Spleen (tissue), 11 donors: ENCODE results near the gene CYB5D1. TPM values are rescaled to one million over a fixed set of nuclear protein-coding genes. Genes with fewer than 3 reads are reported as not detected.

Experiments
- DNase-seq: peaks from one replicate; pipeline ENCODE4 v3.0.0-alpha.2; 2020
- H3K27ac ChIP-seq, 8 donors: fragments of 200-600 bp; sonication (generic) in 7 of 8; 1 replicate in 4 of 8; 2 replicates in 4 of 8; pipeline versions ENCODE4 v1.5.0 to v1.8.0; 2016 to 2021; ENCODE audit warnings: inconsistent platforms in 4 of 8, mild to moderate bottlenecking in 4 of 8, moderate library complexity in 1 of 8
- H3K27me3 ChIP-seq, 7 donors: fragments of 200-600 bp; sonication (generic) in 6 of 7; replicated peaks in 1 of 7; 1 replicate in 4 of 7; 2 replicates in 3 of 7; pipeline versions ENCODE4 v1.5.0 to v1.8.0; 2016 to 2021; ENCODE audit warnings: inconsistent platforms in 3 of 7, mild to moderate bottlenecking in 1 of 7
- H3K36me3 ChIP-seq, 6 donors: fragments of 200-600 bp; sonication (generic) in 5 of 6; 1 replicate in 4 of 6; 2 replicates in 2 of 6; pipeline versions ENCODE4 v1.5.0 to v1.8.0; 2016 to 2021; ENCODE audit warnings: inconsistent platforms in 2 of 6
- H3K4me1 ChIP-seq, 6 donors: fragments of 200-600 bp; sonication (generic) in 5 of 6; 1 replicate in 3 of 6; 2 replicates in 3 of 6; pipeline versions ENCODE4 v1.5.0 to v1.8.0; 2016 to 2021; ENCODE audit warnings: inconsistent platforms in 3 of 6
- H3K4me3 ChIP-seq, 8 donors: fragments of 200-600 bp; sonication (generic) in 7 of 8; 1 replicate in 4 of 8; 2 replicates in 4 of 8; pipeline versions ENCODE4 v1.5.0 to v1.8.0; 2016 to 2021; ENCODE audit warnings: inconsistent platforms in 4 of 8, mild to moderate bottlenecking in 4 of 8, moderate library complexity in 2 of 8
- H3K9me3 ChIP-seq, 8 donors: fragments of 200-600 bp; sonication (generic) in 7 of 8; 1 replicate in 4 of 8; 2 replicates in 4 of 8; pipeline versions ENCODE4 v1.5.0 to v1.8.0; 2016 to 2021; ENCODE audit warnings: inconsistent platforms in 4 of 8
- CTCF ChIP-seq, 11 experiments: fragments of 200-600 bp in 7 of 11; fragments of 450-650 bp in 4 of 11; sonication (generic) in 4 of 11; IDR thresholded peaks in 8 of 11; conservative IDR thresholded peaks in 3 of 11; 1 replicate in 7 of 11; 2 replicates in 4 of 11; pipeline versions ENCODE4 v1.4.0 to v1.8.0; 2016 to 2021; ENCODE audit warnings: antibody characterized with exemption in 11 of 11, inconsistent platforms in 4 of 11, mild to moderate bottlenecking in 1 of 11
- POLR2A ChIP-seq, 3 donors: fragments of 450-650 bp; IDR thresholded peaks; one replicate each; pipeline ENCODE4 v1.5.1; 2017; ENCODE audit warnings: antibody characterized with exemption in 3 of 3, mild to moderate bottlenecking in 1 of 3
- POLR2AphosphoS5 ChIP-seq, 3 donors: sonication (generic); formaldehyde crosslinking; IDR thresholded peaks; one replicate each; pipeline ENCODE4 v1.5.1; 2017; ENCODE audit warnings: antibody characterized with exemption in 3 of 3
- WGBS, 5 donors: extraction: QIAGEN DNeasy Blood & Tissue Kit in 3 of 5; methylation state at CpG; one replicate each; pipeline versions ENCODE4 v1.1.5 to v1.1.7; 2013 to 2018; 5-methylcytosine and 5-hydroxymethylcytosine counted together
- intact Hi-C: fragments of 100-400 bp; cut with DNase I; formaldehyde crosslinking; loops from one replicate; pipeline ENCODE4 v1.15.0; 2023; ENCODE audit warnings: low total_unique reads
- polyA plus RNA-seq, 3 donors: library from polyadenylated mRNA; stranded (reverse); fragments of 200-250 nt; gene quantifications; one replicate each; pipeline ENCODE4 v1.2.1, GENCODE V29; 2013
- total RNA-seq, 7 donors: library from RNA; depleted of rRNA in 3 of 7; stranded (reverse); fragments of >200 nt in 3 of 7; fragmentation: NEBNext Ultra II Directional in 4 of 7; extraction: Animal tissue kit (Norgen Biotek cat#: 25700) in 4 of 7; gene quantifications; one replicate each; pipeline versions ENCODE4 v1.1.0 to v1.2.1, GENCODE V29; 2016 to 2021
- donor health status: healthy with polysubstance abuse.
- donor health status: DM: no; HTN: no; CAD: no; lungs with moderate emphysema.
- donor health status: DM: no; HTN: no; CAD: no.
- donor health status: Bipolar disorder and iron deficiency.
- donor health status: healthy.
- donor health status: DM: no; HTN: no; CAD: no.
- donor health status: DM: yes; HTN: yes; CAD: no.

Gene CYB5D1
- total and polyA plus RNA-seq, 10 donors = 2.1 to 13.2 (median 5.0) TPM

DNA sequence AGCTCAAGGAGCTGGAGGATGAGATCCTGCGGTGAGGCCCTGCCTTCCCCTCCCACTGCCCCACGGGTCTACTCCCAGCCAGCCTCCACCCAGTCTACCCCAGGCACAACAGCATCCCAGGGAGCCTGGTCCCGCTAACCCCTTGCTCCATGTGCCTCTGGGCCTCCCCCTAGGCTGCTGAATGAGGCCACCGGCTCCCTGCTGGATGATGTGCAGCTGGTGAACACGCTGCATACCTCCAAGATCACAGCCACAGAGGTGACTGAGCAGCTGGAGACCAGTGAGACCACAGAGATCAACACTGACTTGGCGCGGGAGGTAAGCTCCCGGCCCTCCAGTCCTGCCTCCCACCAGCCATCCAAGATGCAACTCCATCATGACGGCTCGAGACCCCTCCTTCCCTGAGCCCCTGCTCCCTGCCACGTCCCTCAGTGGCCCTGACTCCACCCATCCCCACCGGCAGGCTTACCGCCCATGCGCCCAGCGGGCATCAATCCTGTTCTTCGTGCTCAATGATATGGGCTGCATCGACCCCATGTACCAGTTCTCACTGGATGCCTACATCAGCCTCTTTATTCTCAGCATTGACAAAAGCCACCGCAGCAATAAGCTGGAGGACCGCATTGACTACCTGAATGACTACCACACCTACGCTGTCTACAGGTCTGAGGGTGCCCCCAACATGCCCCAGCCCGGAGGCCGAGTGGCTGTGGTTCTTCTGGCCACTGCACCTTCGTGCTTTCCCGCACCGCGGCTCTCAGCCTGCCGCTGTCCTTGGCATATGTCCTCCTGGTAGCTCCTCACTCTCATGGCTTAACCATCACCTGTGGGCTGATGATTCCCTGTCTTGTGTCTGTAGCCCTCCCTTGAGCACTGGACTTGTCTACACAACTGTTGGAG, 38.8 kb upstream of the CYB5D1 start:
- DNase-seq = peak; percentile 59
- intact Hi-C loops = no loop called here
- TF ChIP-seq CTCF (IDR thresholded peaks at IDR 0.05 in 8 of 11, conservative IDR thresholded peaks at IDR 0.05 in 3 of 11) (no peak), POLR2A (IDR thresholded peaks at IDR 0.05) (no peak), POLR2AphosphoS5 (IDR thresholded peaks at IDR 0.05) (no peak)
- Histone ChIP-seq H3K27ac (no peak overlapping the region), H3K4me1 (peaks cover 0 to 5% (median 0%) of the 10 kb centered on the region in 6 donors), H3K4me3 (no peak overlapping the region), H3K9me3 (no peaks in the 10 kb centered on the region), H3K36me3 (no peaks in the 10 kb centered on the region), H3K27me3 (peaks cover 0 to 3% (median 0%) of the 10 kb centered on the region in 7 donors)
- 85 to 90% (median 86%) methylated on average over 21 to 27 of the region's 27 CpGs for WGBS, 5 donors

- TF ChIP-seq CTCF (IDR thresholded peaks at IDR 0.05 in 8 of 11, conservative IDR thresholded peaks at IDR 0.05 in 3 of 11) = no peak
- no peak for TF ChIP-seq POLR2AphosphoS5 (IDR thresholded peaks at IDR 0.05)
- no peak for TF ChIP-seq POLR2A (IDR thresholded peaks at IDR 0.05)
- H3K4me3 ChIP-seq = no peak overlapping the region
- H3K27me3 ChIP-seq = peaks cover 0 to 3% (median 0%) of the 10 kb centered on the region in 7 donors
- H3K9me3 ChIP-seq = no peaks in the 10 kb centered on the region
- peak; percentile 61 for DNase-seq
- WGBS, 5 donors = 76 to 87% (median 83%) methylated on average over 5 of the region's 5 CpGs
- intact Hi-C loops = loop anchor here (5.0 to 10.0 kb wide), 2 partner anchors 167 to 235 kb away; no protein-coding TSS in a partner anchor
- no peak overlapping the region for H3K27ac ChIP-seq
- no peaks in the 10 kb centered on the region for H3K36me3 ChIP-seq
- H3K4me1 ChIP-seq = peaks cover 0 to 5% (median 0%) of the 10 kb centered on the region in 6 donors
Observed at GRCh38 chr17:7820231-7820630, 37.6 kb upstream of the CYB5D1 start.

- peak; percentile 57 for DNase-seq
- Histone ChIP-seq H3K36me3 (no peaks in the 10 kb centered on the region), H3K27ac (no peak overlapping the region), H3K4me1 (peaks cover 0 to 5% (median 0%) of the 10 kb centered on the region in 6 donors), H3K9me3 (no peaks in the 10 kb centered on the region), H3K4me3 (no peak overlapping the region), H3K27me3 (peaks cover 0 to 3% (median 0%) of the 10 kb centered on the region in 7 donors)
- 76 to 86% (median 78%) methylated on average over 14 of the region's 14 CpGs for WGBS, 5 donors
- intact Hi-C loops = loop anchor here (5.0 to 10.0 kb wide), 2 partner anchors 165 to 233 kb away; no protein-coding TSS in a partner anchor
- TF ChIP-seq POLR2A (IDR thresholded peaks at IDR 0.05) = no peak
- TF ChIP-seq CTCF (IDR thresholded peaks at IDR 0.05 in 8 of 11, conservative IDR thresholded peaks at IDR 0.05 in 3 of 11) = no peak
- TF ChIP-seq POLR2AphosphoS5 (IDR thresholded peaks at IDR 0.05) = no peak
Observed at GRCh38 chr17:7822126-7822525, 35.7 kb upstream of the CYB5D1 start.

GRCh38 chr17:7823581-7824001, 34.2 kb upstream of the CYB5D1 start:
- TF ChIP-seq POLR2AphosphoS5 (IDR thresholded peaks at IDR 0.05) = no peak
- 90 to 92% (median 92%) methylated on average over 20 of the region's 20 CpGs for WGBS, 5 donors
- H3K4me3 ChIP-seq = no peak overlapping the region
- no peak overlapping the region for H3K27ac ChIP-seq
- H3K27me3 ChIP-seq = peaks cover 0 to 3% (median 0%) of the 10 kb centered on the region in 7 donors
- intact Hi-C loops = loop anchor here (5.0 to 10.0 kb wide), 2 partner anchors 164 to 231 kb away; no protein-coding TSS in a partner anchor
- no peaks in the 10 kb centered on the region for H3K36me3 ChIP-seq
- no peak for DNase-seq
- peaks cover 0 to 5% (median 0%) of the 10 kb centered on the region in 6 donors for H3K4me1 ChIP-seq
- no peaks in the 10 kb centered on the region for H3K9me3 ChIP-seq
